NCI-H1048 (cell line): Measurements from ENCODE around the gene ATP8B1.

Source experiments
- DNase-seq: peaks from one replicate; lab custom pipeline; 2025; lab: John Stamatoyannopoulos, UW

ATP8B1 gene

DNA sequence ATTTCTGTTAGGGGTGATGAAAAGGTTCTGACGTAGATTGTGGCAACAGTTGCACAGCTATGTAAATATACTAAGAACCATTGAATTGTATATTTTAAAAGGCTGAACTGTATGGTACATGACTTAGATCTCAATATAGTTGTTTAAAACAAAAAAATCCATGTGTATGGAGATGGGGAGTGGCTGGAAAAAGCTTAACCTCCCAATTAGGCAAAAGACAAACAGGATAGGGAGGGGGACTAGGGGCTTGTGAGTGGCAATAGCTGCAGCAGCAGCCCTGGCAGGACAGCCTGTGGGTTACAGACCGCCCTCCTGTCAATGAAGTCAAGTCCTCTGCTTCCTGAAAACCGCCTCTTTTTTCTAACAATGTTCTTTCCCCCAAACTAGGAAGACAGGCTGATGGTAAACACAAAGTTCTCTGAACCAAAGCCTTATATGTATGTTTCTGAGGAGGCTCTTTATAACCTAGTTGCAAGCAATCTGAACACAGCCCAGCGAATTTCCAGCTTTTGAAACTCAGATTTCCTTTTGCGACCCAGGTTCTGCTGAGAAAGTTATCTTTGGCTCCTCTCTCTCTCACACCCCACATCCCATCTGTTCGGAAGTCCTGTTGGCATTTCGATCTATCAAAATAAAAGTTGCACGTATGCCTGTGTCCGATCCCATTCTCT, 10.3 kb downstream of the ATP8B1 start:
- DNase-seq = no peak

DNA sequence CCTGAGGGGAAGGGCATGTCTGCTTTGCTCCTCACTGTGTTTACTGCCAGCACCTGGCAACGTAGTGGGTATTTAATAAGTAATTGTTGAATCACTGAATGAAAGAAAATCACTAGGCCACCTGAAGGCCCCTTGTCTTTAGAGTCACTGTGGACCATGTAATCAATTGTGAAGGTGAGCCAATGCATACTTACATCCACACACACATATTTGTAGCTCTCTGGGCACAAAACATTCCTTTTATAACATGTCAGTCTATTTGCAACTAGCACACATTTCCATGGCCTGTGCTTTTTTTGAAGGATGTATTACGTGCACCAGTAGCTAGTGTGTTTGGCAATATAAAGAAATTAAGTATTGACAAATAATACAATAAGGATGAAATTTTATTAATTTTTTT, 11.2 kb downstream of the ATP8B1 start:
- DNase-seq = no peak

DNA sequence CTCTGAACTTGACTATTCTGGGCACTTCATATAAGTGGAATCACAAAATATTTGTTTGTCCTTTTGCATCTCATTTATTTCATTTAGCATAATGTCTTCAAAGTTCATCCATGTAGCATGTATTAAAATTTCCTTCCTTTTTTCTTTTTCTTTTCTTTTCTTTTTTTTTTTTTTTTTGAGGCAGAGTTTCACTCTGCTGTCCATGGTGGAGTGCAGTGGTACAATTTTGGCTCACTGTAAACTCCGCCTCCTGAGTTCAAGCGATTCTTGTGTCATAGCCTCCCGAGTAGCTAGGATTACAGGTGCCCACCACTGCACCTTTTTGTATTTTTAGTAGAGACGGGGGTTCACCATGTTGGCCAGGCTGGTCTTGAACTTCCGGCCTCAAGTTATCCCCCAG, 11.9 kb downstream of the ATP8B1 start:
- DNase-seq = no peak

DNA sequence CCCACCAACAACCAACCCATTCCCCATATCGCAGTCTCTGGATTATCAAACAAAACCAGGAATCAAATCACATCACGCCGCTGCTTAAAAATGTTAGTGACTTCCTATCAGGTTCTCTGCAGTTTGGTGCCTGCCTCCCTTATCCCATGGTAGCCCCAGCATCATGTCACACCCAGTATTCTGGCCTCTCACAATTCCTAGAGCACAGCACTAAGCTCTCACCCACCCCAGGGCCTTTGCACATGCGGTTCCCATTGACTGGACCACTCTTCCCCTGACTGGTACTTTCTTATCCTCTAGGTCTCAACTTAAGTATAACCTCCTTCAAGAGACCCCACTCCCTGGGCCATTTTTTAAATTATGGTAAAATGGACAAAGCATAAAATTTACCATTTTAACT, 12.8 kb downstream of the ATP8B1 start:
- DNase-seq = no peak

DNA sequence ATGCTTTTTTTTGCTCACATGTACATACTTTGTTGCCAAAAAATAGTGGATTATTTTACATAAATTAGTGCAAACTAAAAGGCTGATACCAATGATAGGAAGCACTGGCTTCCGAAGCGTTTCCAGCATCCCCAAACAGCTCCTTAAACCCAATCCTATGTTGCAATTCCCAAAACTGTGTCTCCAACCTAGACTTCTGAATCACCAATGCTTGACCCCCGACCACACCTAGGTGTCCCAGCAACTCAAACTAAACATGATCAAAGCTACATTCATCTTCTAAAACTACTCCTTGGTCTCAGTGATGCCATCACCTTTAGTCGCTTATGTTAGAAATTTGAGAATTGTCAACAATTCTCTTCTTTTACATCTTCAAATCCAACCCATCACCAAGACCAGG, 13.4 kb downstream of the ATP8B1 start:
- DNase-seq = no peak

DNA sequence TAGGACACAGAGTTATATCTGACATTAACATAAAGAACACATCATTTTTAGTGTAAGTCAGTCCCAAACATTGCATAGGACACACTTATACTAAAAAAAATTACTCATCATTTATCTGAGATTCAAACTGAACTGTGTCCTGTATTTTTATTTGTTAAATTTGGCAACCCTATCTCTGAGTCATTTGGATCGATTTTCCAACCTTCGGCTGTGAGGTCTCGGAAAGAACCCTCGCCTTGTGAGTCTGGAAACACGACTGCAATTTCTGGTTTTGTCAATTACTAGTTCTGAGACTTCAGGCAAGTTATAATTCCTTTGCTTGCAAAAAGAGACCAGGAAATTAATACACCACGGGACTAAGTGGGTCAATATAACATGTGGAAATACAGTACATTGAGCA, 14.0 kb downstream of the ATP8B1 start:
- DNase-seq = no peak

DNA sequence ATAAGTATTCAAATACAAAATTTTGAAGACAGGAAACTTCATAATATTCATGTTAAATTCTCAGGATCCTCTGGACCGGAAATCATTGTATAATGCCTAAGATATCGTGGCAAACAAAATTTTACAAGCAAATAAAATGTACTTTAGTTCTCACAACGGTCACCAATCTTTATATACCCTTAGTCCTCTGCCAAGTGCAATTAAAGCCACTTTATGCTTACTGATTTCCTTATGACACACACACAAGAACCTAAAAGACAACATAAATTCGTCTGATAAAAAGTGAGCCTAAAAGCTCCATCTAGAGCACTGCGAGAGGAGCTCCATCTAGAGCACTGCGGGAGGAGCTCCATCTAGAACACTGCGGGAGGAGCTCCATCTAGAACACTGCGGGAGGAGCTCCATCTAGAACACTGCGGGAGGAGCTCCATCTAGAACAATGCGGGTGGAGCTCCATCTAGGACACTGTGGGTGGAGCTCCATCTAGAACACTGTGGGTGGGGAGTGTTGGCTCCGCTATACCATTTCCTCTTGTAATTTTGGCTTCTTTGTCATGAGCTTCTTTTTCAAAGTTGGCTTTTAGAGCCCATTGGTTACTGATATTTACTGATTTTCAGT, 15.9 kb downstream of the ATP8B1 start:
- no peak for DNase-seq

DNA sequence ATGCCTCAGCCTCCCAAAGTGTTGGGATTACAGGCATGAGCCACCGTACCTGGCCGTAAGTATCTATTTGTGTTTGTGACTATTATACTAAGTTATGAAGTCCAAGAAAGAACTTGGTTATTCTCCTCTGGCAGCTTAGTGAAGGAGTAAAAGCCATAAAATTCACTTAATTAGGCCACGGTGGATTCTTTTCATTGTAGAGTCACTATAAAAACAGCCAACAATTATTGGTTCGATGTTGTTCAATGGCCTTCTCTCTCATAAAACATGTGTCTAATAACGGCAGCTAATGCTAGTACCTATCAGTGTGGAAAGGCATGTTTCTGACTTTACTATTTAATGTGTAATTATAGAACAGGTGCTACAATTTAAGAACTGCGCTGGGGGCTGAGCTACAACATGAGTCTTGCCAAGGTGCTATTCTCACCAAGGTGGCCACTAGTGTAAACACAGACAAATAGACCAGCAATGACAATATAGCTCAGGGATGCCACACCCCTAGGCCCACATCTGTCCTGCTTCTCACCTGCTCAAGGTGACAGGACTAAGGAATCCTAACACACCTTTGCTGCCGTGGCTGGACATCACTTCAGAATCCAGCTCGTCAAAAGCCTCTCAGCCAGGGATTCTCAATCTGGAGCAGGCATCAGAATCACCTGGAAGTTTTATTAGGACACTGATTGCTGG, 17.2 kb downstream of the ATP8B1 start:
- no peak for DNase-seq

DNA sequence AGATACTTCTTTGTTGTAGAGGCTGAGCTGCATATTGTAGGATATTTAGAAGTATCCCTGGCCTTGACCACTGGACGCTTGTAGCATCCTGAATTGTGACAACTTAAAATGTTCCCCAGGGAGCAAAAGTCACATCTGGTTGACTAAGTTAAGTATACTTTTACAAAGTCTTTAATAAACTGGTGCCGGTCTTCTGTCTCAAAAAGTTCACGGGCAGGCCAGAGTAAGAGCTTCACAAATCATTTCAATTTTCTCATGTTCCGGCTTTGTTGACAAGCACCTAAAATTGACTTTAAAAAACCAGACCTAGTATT, 18.4 kb downstream of the ATP8B1 start:
- DNase-seq = no peak

DNA sequence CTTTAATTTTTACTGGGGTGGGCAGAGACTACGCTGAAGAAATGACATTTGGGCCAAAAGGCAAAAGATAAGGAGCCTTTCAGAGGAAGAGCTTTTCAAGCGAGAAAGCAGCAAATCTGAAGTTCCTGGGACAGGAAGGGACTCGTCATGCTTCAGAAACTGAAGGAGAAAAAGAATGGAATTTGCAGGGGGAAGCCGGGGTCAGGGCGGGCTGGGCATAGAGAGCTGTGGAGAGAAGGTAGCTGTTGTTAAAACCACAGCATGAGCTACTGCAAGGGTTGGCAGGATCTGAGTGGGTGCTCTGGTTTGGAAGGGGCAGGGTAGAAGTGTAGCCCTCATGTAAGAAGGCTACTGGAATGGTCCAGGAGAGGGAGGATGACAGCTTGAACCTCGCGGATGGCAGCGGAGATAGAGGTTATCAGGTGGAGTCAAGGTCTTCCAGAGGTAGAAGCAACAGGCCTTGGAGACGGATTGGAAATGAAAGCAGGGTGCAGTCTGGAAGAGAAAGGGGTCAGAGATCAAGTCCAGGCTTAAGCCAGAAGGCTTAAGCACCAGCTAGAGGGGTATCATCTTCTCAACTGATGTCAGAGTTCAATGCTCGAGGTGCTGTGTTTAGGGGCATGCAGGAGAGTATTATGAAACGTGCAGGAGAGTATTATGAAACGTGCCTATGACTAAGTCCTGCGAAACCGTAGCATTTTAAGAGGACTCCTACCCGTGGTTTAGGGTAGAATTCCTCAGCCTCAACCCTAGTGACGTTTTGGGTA, 18.9 kb downstream of the ATP8B1 start:
- no peak for DNase-seq

DNA sequence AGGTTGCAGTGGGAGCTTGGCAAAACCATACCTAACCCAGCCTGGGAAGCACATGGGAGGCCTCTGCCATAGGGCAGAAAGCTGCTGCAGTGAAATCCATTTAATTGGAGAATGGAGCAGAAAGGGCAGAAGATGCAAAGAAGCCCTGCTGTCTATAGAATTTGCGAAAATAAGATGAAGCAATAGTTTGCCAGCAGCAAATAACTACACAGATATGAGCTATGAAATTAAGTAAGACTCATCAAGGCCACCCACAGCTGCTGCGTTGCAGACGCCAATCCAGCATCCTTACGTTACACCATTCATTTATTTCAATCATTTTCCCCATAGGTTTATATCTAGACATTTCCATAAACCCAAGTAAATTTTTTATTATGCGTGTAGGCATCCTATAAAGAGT, 21.1 kb downstream of the ATP8B1 start:
- DNase-seq = no peak

DNA sequence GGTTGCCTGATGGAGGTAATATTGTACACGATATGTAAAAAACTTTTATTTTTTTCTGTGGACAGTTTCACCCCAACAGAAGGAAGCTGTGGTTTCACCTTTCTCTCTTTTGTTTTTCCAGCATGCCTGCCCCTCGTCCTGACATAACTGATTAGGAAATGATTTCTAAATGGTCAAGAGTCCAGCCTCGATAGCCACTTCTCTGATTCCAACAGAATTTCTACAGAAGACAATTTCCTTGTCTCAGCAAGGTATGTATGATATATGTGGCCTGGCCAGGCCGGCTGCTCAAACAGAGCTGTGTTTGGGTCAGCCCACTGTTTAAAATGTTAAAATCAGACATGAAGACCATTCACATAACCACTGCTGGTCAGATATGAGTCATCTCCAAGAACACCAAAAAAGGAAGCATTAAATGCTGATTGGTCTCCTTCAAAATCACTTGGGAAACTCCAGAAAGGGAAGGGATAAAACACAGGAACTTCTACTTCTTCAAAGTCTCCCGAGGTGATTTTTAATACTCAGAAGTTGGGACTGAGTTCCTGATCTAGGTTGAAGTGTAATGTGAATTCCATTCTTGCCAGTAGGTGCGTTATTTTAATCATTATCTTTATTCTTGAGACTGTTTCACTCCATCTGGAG, 22.3 kb downstream of the ATP8B1 start:
- no peak for DNase-seq

DNA sequence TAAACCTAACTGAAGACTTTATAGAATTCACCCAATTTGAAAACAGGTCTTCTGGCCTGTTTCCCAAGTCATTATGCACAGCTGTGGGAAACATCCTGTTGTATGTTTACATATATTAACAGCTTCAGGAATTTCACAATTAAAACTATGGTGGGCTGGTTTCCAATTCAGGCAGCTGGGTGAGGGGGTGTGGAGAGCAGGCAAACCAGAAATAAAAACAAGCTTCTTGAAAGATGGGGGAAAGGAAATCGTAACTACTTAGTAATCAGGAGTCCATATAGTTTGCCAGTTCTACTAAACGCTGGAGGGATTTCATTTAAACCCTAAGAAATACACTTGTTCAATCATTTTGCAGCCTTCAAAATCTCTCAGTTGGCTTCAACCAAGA, 22.8 kb downstream of the ATP8B1 start:
- DNase-seq = no peak

DNA sequence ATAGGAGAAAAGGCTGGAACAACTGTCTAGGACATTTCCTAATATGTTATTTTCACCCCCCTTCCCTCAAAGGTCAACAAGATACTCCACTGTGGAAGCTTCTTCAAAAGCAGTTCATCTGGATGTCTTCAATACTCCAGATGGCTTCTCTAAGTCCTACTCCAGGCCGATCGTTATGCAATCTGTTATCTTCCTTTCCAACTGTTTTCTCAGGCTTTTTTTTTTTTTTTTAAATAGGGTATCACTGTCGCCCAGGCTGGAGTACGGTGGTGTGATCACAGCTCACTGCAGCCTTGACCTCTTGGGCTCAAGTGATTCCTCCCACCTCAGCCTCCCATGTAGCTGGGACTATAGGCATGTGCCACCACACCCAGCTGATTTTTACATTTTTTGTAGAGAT, 26.3 kb downstream of the ATP8B1 start:
- DNase-seq = no peak

DNA sequence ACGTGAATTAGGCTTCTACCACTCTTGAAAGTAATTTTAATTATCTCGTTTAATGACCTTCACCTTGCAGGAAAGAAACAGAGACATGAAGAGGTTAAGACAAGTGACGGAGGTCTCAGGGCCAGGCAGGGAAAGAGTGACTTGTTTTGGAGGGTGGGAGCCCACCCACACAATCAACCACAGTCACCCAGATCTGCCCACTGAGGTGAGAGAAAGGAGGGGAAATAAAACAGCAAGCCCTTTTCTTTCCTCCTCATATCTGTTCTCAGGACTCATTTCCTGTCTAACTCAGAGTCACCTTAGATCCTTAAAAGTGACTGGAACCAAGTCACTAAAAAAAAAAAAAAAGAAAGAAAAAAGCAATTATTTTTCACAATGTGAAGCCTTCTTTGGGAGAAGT, 26.8 kb downstream of the ATP8B1 start:
- DNase-seq = no peak

DNA sequence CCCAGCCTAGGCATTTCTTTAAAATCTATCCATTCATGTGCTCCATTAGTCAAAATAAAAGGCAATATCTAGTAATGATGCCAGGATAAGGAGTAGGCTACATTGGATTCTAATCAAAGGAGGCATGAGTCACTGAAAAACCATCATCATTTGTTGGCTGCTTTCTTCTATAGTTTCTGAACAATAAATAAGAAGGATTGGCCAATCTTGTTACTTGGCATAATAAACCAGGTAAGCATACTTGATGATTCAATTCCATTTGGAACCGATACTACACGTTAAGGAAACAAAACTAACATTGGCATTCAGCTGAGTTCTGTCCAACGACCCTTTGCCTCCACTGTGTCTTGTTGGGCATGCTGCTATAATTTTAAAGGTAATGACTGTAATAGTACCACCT, 27.2 kb downstream of the ATP8B1 start:
- no peak for DNase-seq

DNA sequence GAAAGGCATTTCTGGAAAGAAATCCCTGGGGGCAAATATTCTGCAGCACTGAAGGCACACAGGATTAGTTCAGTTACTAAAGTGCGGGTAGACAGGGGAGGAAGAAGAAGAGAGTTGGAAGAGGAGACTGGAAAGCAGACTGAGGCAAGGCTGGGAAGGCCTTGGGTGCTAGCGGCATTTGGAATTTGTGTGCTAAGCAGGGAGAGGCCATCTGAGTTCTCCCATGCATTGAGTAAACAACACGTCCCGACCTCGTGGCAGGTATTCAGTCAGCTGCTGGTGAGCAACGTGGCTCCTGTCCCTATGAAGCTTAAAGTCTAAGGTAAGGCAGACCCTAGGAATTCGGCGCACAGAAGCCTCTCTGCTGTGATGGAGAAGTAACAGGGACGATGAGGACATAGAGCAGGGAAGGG, 30.7 kb downstream of the ATP8B1 start:
- DNase-seq = no peak

DNA sequence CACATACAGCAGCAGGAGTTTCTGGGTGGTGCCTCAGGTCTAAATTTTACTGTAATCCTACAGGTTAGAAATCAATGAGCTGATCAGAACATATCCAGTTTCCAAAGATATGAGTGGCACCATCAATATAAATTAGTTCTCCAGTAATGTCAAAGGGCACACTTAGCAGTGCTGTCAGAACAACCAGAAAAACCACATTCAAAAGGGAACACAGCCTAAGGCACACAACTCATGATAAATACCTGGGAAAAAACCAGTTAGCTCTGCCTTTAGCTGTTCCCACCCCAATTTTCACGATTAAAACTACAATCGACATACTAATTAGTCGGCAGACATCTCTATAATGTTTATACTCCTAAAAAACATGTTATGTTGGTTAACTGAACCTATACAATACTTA, 31.5 kb downstream of the ATP8B1 start:
- DNase-seq = no peak

DNA sequence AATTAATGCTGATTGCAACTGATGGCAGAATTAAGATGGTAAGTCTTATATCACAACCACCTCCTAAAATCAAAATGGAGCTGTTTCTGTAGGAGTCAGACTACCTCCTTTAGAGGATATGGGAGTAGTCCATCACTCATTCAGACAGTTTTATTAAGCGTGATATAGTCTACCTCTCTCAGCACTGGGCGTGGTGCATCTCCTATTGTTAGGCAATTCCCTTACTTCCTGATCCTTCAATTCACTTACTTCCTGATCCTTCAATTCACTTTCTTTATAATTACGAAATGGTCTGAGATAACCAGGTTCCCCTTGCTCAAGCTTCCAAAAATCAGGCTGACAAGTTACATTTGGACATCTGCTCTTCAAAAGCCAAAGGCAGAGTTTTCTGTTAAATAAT, 31.9 kb downstream of the ATP8B1 start:
- no peak for DNase-seq

DNA sequence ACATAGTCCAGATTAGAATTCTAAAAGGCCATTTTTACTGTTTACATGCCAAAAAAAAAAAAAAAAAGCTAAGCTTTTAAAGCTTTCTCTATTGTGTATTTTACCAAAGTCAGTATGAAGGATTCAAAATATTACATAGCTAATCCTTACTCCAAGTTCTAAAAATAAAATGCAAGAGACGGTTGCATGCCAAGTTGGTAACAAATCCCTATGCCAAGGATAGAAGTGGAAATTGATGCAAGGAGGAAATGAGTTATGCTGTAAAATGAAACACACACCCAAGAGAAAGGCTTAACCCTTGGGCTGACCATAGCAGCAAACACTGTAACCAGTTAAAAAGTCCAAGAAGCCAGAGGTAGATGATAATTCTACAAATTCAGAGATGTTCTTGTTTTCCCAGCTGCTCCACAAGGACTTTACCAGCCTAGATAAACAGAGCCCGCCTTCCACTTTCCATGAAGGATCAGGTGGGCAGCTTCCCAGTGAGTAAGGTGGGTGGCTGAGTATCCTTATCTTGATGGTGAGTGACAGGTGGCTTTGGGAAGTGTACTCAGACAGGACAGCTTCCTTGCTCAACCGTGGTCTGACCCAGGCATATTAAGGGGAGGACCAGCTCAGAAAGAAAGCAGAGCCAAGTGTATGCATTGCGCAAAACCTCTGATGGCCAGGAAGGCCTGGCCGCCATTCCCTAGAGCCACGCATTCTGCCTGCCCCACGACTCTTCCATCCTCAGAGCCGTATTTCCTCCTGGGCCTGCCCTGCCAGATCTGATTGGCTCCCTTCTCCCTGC, 34.4 kb downstream of the ATP8B1 start:
- DNase-seq = no peak

DNA sequence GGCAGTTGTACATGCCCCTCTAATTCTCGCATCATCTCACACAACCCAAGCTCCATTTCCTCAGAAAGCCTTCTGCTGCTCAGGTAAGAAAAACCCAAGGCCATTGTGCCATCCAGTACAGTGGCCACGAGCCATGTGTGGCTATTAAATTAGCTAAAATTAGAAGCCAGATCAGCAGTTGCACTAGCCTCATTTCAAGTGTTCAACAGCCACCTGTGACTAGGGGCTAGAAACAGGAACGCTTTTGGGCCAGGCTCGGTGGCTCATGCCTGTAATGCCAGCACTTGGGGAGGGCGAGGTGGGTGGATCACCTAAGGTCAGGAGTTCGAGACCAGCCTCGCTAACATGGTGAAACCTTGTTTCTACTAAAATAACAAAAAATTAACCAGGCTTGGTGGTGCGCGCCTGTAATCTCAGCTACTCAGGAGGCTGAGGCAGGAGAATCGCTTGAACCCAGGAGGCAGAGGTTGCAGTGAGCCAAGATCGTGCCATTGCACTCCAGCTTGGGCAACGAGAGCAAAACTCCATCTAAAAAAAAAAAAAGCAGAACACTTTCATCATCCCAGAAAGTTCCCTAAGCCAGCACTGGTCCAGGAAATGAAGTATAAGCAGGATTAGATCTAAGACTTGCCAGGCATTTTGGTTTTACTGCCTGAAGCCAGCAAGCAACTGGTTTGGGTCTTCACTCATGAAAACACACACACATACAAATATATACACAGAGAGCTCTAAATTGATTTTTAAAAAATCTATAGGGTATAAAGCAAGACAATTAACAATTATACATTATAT, 35.7 kb downstream of the ATP8B1 start:
- no peak for DNase-seq
